ENCODE data around the gene CDR2. TPM values are rescaled to one million over a fixed set of nuclear protein-coding genes. Genes with fewer than 3 reads are reported as not detected.
A peak's percentile ranks its signal among the peaks of the same experiment; 100 is the strongest.

The CDR2 gene
- polyA plus RNA-seq, 3 donors, result 2.5 to 5.9 (median 4.8) TPM

DNA sequence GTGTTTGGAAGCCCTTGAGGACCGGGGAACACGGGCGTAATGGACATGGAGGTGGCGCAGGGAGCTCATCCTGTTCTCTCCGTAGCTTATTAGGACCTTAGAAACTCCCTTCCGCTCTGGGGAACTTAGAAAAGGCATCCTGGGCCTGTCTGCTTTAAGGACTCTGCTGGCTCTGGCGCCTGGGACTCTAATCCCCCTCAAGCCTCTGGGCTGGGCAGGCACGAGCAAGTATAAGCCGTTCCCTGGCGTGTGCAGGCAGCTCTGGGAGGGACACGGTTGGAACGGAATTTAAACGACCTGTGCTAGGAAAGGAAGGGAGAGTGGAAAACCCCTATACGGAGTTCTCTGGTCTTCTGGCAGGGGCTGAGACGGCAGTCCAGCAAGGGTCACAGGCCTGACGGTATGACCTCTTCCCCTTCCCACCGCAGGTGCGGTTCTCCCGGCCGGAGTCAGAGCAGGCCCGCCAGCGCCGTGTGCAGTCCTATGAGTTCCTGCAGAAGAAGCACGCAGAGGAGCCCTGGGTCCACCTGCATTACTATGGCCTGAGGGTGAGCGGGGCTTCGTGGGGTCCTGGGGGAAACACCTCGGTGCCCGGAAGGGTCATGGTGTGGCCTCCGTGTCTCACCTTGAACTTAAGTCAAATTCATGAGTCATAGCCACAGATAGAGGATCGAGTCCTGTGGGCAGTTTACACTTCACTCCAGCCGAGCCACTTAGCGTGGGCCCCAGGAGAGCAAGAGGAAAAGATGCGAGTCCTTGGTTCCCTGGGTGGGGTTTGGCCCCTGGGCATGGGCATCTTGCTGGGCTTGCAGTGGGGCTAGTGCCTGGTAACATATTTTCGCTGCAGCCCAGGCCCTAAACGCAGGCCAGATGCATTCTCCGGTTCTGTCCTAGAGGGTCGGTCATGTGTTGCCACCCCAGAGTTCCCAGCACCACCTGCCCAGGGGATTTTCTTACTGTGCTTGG is 59.5 kb downstream of the CDR2 start:
- intact Hi-C loops (cut with micrococcal nuclease), result no loop called here
- WGBS (ENCODE audit: insufficient coverage), result 95% methylated on average over 26 of the region's 37 CpGs
- H4K20me1 ChIP-seq (ENCODE audit: insufficient read depth, low read length), result no peaks in the 10 kb centered on the region
- no peaks in the 10 kb centered on the region for H3K27me3 ChIP-seq (ENCODE audit: control insufficient read depth in 2 of 2, insufficient read depth in 2 of 2, low read length in 2 of 2)
- no peak overlapping the region for H3K4me3 ChIP-seq (replicated peaks in 1 of 3; ENCODE audit: low read depth in 2 of 3, low read length in 3 of 3)
- Mint-ChIP-seq H3K36me3 (peaks cover 78 to 93% of the 10 kb centered on the region in 2 donors), H3K27me3 (ENCODE audit: low read depth in 3 of 3) (no peaks in the 10 kb centered on the region), H3K9me3 (no peaks in the 10 kb centered on the region), H3K27ac (peak overlapping the region in 1 of 7 donors; percentile 52), H3K4me1 (no peaks in the 10 kb centered on the region), H3K4me3 (no peak overlapping the region)
- no peaks in the 10 kb centered on the region for H3K9me3 ChIP-seq (replicated peaks in 1 of 2; ENCODE audit: control insufficient read depth in 1 of 2, insufficient read depth in 1 of 2, low read length in 2 of 2)
- no peak overlapping the region for H3K9ac ChIP-seq (ENCODE audit: insufficient read depth, low read length, poor library complexity, severe bottlenecking)
- TF ChIP-seq, protein P1, sequence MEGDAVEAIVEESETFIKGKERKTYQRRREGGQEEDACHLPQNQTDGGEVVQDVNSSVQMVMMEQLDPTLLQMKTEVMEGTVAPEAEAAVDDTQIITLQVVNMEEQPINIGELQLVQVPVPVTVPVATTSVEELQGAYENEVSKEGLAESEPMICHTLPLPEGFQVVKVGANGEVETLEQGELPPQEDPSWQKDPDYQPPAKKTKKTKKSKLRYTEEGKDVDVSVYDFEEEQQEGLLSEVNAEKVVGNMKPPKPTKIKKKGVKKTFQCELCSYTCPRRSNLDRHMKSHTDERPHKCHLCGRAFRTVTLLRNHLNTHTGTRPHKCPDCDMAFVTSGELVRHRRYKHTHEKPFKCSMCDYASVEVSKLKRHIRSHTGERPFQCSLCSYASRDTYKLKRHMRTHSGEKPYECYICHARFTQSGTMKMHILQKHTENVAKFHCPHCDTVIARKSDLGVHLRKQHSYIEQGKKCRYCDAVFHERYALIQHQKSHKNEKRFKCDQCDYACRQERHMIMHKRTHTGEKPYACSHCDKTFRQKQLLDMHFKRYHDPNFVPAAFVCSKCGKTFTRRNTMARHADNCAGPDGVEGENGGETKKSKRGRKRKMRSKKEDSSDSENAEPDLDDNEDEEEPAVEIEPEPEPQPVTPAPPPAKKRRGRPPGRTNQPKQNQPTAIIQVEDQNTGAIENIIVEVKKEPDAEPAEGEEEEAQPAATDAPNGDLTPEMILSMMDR (IDR thresholded peaks at IDR 0.05), result no peak
- no peak overlapping the region for H3K27ac ChIP-seq (ENCODE audit: low read depth in 1 of 2, low read length in 2 of 2)
- no peak for DNase-seq
- H2AFZ ChIP-seq (ENCODE audit: insufficient read depth, low read depth, low read length, poor library complexity, severe bottlenecking), result no peak overlapping the region
- no peaks in the 10 kb centered on the region for H3K79me2 ChIP-seq (ENCODE audit: insufficient read depth, low read length)
- peaks cover 77 to 91% of the 10 kb centered on the region in 2 donors for H3K36me3 ChIP-seq (replicated peaks in 1 of 2; ENCODE audit: control insufficient read depth in 1 of 2, insufficient read depth in 2 of 2, low read length in 2 of 2)
- H3K4me1 ChIP-seq (ENCODE audit: control insufficient read depth in 1 of 2, insufficient read depth in 2 of 2, low read length in 2 of 2), result no peaks in the 10 kb centered on the region
- no peak overlapping the region for H3K4me2 ChIP-seq (replicated peaks; ENCODE audit: extremely low read depth, low read length, poor library complexity, severe bottlenecking)

DNA sequence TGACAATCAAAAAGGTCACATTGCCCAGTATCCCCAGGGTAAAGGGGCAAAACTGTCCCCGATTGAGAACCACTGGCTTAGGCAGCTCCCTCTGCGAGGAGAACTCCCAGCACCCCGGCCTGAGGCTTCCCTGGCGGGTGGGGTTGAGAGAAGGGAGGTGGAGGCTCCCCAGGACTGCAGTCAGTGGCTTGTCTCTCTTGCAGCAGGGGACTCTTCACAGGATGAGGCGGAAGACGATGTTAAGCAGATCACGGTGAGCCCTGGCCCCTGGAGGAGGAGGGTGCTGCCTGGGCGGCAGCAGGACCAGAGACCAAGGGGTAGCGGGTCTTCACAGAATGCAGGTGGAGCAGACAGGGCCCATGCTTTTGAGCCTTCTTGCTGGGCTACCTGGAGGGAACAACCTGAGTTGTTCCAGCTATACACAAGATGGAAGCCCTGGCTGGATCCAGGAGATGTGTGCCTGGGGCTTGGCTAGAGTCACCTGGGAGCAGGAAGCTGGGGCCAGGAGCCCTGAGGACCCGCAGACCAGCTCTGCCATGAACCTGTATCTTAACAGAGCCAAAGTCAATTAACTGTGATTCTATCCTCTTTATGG is 60.4 kb downstream of the CDR2 start:
- H3K4me1 ChIP-seq (ENCODE audit: control insufficient read depth in 1 of 2, insufficient read depth in 2 of 2, low read length in 2 of 2), result no peaks in the 10 kb centered on the region
- TF ChIP-seq, protein P1 (IDR thresholded peaks at IDR 0.05), result no peak
- no peaks in the 10 kb centered on the region for H3K9me3 ChIP-seq (replicated peaks in 1 of 2; ENCODE audit: control insufficient read depth in 1 of 2, insufficient read depth in 1 of 2, low read length in 2 of 2)
- Mint-ChIP-seq H3K4me1 (no peaks in the 10 kb centered on the region), H3K27me3 (ENCODE audit: low read depth in 3 of 3) (no peaks in the 10 kb centered on the region), H3K9me3 (no peaks in the 10 kb centered on the region), H3K36me3 (peaks cover 77 to 93% of the 10 kb centered on the region in 2 donors), H3K4me3 (no peak overlapping the region), H3K27ac (no peak overlapping the region)
- no peak for DNase-seq
- no peak overlapping the region for H2AFZ ChIP-seq (ENCODE audit: insufficient read depth, low read depth, low read length, poor library complexity, severe bottlenecking)
- peaks cover 79 to 91% of the 10 kb centered on the region in 2 donors for H3K36me3 ChIP-seq (replicated peaks in 1 of 2; ENCODE audit: control insufficient read depth in 1 of 2, insufficient read depth in 2 of 2, low read length in 2 of 2)
- H3K4me2 ChIP-seq (replicated peaks; ENCODE audit: extremely low read depth, low read length, poor library complexity, severe bottlenecking), result no peak overlapping the region
- WGBS (ENCODE audit: insufficient coverage), result 98% methylated on average over 9 of the region's 10 CpGs
- H3K79me2 ChIP-seq (ENCODE audit: insufficient read depth, low read length), result no peaks in the 10 kb centered on the region
- no peaks in the 10 kb centered on the region for H4K20me1 ChIP-seq (ENCODE audit: insufficient read depth, low read length)
- H3K27ac ChIP-seq (ENCODE audit: low read depth in 1 of 2, low read length in 2 of 2), result no peak overlapping the region
- no peak overlapping the region for H3K4me3 ChIP-seq (replicated peaks in 1 of 3; ENCODE audit: low read depth in 2 of 3, low read length in 3 of 3)
- H3K27me3 ChIP-seq (ENCODE audit: control insufficient read depth in 2 of 2, insufficient read depth in 2 of 2, low read length in 2 of 2), result no peaks in the 10 kb centered on the region
- H3K9ac ChIP-seq (ENCODE audit: insufficient read depth, low read length, poor library complexity, severe bottlenecking), result no peak overlapping the region
- intact Hi-C loops (cut with micrococcal nuclease), result no loop called here
